Measurements from ENCODE around the gene APH1B.
"Not testable (repeated sequence)": the region's sequence is repeated elsewhere in the genome, so short reads cannot be mapped to it uniquely, and the experiment has no call there.

The APH1B gene

DNA sequence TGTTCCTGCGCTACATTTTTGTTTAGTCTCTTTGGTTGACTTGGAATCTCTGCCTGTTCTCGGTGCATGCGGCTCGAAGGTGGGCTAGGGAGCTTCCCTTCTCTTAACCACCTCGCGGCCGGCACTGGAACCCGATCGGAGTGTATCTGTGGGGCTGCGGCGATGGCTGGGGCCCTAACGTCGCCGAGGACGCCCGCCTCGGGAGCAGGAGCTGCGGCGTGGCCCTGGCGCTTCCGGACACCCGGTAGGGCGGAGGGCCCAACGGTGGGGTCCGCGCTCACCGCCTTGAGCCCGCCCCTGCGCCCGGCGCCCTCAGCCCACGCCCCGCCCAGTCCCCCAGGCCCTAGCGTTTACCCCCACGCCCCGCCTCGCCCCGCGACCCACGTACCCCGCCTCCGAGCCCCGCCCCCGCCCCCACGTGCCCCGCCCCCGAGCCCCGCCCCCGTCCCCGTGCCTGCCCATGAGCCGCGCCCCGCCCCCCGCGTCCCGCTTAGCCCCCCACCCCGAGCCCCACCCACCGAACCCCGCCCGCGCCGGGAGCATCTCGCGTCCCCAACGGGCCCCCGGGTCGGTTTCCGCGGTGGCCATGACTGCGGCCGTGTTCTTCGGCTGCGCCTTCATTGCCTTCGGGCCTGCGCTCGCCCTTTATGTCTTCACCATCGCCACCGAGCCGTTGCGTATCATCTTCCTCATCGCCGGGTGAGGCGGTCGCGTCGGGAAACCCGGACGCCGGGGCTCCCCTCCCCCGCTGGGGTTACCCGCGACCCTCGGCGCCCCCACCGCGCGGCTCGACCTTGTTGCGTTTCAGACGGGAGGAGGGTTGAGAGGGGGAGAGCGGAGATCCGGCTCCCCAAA, at the start of gene APH1B:
Gene APH1B (plus strand): TSS at position 568 of the 855 bp plus-strand sequence. CDS start 19 bp downstream, at position 587.
- peak; percentile 52 to 65 for DNase-seq (ENCODE audit: low read depth in 2 of 2)

DNA sequence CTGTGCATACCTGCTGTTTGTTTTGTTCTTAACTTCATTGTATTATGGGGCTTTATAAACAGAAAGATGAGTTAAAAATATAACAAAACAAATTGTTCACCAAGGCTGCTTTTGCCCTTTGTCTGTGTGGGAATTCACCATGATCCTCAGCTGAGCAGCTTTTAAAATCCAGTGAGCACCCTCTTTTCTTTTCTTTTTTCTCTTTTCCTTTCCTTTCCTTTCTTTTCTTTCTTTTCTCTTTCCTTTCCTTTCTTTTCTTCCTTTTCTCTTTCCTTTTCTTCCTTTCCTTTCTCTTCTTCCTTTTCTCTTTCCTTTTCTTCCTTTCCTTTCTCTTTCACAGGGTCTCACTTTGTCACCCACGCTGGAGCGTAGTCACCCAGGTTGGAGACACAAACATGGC, 49.7 kb upstream of the APH1B start:
- DNase-seq (ENCODE audit: low read depth in 2 of 2): no peak

DNA sequence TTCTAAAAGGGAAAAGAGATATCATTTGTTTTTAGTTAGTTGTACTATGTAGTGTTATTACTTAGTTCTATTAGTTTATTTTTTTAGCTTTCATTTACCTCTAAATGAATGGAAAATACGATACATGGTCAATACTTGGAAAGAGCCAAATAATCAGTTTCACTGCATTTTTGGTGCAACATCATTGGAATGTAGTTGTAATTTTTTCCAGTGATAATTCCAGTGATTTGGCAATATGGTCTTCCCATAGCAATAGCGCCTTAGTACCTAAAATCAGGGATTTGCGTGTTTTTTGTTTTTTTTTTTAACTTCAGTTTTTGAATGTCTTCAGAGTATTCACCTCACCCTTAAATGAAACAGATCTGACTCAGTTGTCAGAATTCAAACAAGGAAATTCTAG, 46.2 kb upstream of the APH1B start:
- no peak for DNase-seq (ENCODE audit: low read depth in 2 of 2)

DNA sequence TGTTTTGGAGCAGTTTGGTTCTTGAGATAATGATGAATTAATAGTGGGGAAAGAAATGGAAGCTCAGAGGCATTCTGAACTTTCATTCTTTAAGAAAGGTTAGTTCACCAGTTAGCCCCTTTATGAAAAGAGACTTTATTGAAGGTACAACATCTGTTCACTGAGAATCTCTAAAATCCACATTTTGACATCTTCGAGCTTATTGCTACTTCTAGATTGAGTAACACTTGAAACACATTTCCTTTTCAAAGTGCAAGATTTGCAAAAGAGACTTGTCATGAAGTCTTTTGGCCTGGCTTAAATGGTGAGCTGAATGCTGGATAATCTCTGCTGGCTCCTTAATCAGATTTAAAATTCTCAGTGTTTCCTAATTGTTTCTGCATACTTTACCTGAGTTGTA, 45.7 kb upstream of the APH1B start:
- no peak for DNase-seq (ENCODE audit: low read depth in 2 of 2)

DNA sequence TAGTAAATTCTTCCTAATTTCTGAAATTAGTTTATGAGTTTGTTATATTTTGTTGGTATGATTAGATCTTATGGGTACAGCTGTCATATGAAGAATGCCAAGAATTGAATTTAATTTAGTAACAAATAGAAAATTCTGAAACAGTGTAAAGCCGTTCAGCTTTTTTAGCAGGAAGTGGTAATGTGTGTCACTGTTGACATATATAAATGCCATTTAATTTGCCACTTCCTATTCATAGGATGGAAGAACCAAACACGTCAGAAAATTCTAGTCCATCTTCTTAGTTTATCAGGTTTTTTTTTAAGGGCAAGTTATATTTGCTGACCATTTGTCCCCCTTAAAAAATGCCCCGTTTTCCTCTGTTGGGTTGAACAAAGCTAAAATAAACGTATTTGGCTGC, 45.0 kb upstream of the APH1B start:
- no peak for DNase-seq (ENCODE audit: low read depth in 2 of 2)

DNA sequence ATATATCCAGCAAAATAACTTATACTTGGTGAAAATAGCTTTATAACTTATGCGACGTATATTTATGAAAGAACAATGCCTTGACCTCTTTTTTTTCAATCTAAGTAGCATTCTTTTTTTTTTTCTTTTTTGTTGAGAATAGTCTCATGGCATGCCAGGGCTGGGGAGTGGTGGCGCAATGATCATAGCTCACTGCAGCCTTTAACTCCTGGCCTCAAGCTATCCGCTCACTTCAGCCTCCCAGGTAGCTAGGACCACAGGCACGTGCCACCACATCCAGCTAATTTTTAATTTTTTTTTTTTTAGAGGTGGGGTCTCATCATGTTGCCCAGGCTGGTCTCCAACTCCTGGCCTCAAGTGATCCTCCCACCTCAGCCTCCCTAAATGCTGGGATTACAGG, 44.5 kb upstream of the APH1B start:
- no peak for DNase-seq (ENCODE audit: low read depth in 2 of 2)

DNA sequence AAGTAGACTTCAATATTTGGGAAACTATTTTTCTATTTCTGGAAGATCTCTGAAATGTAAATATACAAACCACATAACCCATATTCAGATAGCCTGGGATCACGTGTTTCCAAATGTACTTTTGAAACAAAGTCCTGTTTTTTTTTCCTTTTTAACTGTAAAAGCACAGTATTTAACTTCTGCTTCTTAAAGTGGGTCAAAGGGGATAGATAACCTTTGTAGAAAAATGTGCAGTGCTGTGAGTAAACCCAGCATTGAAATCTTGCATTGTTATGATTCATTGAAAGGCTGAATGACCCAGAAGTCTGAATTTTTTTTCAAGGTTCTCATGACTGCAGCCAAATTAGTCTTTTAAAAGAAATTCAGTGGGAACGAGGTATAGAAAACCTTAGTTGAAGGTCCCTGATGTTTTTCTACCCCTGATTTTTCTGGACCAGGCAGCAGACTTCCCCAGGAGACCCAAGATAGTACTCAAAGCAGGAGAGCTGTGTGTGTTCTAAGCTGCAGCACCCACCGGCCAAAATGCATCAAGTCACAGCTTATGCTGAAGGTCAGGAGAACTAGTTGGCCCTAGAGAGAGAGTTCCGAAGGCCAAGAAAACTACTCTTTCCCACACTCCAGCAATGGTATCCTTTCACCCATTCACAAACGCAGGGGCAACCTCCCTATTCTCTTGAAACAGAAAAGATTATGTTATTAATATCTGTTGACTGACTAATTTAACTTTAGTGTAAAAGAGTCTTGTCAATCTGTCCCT, 43.6 kb upstream of the APH1B start:
- DNase-seq (ENCODE audit: low read depth in 2 of 2): no peak

DNA sequence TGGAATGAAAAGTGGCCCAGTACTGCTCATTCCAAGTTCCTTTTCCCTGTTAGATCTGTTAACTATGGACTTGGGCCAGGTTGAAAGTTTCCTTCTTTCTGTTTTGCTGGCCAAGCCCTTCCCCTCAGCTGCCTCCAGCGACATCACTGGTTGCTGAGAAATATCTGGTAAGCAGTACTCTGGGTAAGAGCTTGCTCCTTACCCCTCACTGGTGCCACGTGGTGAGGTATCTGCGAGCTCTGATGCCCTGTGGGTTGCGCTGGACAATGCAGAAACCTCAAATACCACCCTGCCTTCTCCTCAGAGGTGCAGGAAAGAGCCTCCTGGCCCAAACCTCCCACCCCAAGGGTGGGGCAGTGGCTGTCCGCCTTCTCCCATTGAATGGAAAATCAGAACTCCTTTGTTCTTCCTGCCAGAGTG, 42.9 kb upstream of the APH1B start:
- no peak for DNase-seq (ENCODE audit: low read depth in 2 of 2)

DNA sequence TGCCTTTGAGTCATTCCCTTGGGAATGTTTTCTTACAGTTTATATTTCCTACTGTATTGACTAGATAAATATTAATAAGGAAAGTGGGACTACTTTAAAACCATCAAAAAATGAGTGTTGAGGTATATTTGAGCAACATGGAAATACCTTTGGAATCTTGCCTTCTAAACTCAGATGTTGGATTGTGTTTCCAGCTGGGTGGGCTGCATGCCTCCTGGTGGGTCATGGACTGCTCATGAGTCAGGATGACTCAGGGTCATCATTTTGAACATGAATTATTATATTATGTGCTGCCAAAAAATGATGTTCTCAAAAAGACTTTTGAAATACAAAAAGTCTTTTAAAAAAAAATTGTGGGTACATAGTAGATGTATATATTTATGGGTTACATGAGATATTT, 41.1 kb upstream of the APH1B start:
- no peak for DNase-seq (ENCODE audit: low read depth in 2 of 2)

DNA sequence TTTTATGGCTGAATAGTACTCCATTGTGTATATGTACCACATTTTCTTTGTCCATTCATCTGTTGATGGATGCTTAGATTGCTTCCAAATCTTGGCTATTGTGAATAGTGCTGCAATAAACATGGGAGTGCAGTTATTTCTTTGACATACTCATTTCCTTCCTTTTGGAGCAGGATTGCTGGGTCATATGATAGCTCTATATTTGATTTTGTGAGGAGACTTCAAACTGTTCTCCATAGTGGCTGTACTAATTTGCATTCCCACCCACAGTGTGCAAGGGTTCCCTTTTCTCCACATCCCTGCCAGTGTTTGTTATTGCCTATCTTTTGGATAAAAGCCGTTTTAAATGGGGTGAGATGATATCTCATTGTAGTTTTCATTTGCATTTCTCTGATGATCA, 40.3 kb upstream of the APH1B start:
- DNase-seq (ENCODE audit: low read depth in 2 of 2): not testable (repeated sequence)

DNA sequence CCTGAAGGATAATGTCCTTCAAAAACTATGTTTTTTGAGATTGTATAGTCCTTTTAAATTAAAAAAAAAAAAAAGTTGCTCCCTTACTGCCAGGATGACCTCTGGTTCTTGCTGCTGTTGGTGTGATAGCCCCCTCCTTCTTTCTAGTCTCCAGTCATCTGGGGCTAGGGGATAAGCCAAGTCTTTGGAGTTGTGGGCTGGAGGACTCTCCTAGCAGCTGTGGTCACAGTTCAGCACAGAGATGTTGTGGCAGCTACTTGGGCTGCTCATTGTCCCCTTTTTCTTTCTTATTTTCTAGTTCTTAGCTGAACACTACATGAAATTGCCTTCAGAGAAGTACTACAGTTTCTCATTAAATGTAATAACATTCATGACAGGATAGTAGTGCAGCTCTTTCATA, 39.2 kb upstream of the APH1B start:
- no peak for DNase-seq (ENCODE audit: low read depth in 2 of 2)

DNA sequence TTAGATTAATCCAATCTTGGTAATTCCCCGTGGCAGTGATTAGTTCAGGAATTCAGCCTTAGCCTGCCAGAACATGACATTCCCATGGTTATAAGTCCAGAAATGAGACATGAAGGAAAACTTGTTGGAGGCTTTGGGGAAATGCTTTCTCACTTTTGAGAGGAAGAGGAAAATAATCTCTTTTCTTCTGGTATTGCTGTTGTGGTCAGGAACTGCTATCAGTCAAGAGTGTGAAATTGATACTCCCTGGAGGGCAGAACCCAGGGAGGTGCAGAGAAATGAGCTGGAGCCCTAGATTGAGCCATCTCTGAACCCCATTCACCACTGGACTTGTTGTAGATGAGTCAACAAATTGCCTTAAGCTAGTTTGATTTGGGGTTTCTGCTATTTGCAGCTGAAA, 38.6 kb upstream of the APH1B start:
- DNase-seq (ENCODE audit: low read depth in 2 of 2): no peak

DNA sequence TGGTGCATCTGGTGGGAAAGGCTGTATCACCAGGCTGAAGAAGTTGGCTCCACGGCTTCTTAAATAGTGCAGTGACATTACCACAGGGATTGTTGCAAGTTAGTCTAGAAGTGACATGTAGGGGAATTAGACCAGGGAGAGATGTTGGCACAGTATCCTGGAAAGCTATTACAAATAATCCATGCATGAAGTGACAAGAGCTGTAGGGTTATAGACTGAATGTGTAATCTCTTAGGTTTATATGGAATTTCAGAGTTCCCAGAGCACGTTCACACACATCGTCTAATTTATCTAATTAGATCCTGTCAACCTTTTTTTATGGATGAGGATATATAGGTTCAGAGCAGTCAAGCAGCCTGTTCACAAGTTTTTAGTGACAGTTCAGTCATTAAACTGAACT, 37.3 kb upstream of the APH1B start:
- DNase-seq (ENCODE audit: low read depth in 2 of 2): no peak

DNA sequence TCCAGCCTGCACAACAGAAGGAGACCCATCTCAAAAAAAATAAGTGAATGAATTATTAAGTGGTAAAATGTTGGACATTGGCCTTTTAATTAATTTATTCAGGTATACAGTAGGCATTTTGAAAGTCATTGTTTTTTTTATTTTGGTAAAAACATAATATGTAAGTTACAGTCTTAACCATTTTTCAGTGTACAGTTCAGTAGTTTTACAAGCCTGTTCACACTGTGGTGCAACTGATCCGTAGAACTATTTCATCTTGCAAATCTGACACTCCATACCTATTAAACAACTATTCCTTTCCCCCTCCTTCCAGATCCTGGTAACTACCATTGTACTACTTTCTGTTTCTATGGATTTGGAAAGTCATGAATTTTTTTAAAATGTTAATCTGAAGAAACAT, 36.1 kb upstream of the APH1B start:
- no peak for DNase-seq (ENCODE audit: low read depth in 2 of 2)

DNA sequence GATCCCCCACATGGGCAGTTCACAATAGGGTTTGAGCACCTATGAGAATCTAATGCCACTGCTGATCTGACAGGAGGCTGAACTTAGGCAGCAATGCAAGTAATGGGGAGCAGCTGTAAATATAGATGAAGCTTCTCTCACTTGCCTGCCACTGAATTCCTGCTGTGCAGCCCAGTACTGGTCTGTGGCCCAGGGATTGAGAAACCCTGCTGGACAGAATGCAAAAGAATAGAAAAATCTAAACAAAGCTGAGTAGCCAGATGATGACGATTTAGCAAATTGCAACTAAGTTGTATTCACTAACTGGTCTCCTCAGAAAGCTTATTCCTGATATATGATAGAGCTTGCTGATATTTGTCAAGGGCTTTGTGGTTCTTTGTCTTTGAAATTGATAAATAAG, 34.3 kb upstream of the APH1B start:
- DNase-seq (ENCODE audit: low read depth in 2 of 2): no peak

DNA sequence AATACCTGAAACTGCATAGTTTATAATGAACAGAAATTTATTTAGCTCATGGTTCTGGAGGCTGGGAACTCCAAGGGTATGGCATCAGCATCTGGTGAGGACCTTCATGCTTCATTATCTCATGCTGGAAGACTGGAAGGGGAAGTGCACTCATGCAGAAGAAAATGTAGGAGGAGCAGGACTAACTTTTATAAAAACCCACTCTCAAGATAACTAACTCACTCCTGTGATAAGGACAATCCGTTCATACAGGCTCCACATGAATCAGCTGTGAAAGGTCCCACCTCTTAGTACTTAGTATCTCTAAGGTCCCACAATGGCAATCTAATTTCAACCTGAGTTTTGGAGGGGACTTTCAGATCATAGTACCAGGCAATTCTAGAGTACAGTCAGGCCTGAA, 33.6 kb upstream of the APH1B start:
- DNase-seq (ENCODE audit: low read depth in 2 of 2): no peak

DNA sequence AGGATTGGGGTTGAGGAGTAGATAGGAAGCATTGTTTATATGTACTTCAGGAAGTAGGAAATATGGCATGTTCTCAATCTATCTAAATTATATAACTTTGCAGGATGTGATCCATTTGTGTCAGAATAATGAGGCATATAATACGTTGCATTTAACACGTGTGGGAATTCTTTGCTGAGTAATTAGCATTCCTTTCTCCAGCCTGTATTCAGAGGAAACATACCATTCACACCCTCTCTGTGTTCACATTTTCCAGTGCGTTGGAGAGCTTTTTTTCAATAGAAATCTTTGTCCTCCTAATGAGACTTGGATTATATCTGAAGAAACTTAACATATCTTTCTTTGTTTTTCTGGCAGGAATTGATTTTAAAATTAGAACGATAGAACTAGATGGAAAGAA, 33.0 kb upstream of the APH1B start:
- no peak for DNase-seq (ENCODE audit: low read depth in 2 of 2)

DNA sequence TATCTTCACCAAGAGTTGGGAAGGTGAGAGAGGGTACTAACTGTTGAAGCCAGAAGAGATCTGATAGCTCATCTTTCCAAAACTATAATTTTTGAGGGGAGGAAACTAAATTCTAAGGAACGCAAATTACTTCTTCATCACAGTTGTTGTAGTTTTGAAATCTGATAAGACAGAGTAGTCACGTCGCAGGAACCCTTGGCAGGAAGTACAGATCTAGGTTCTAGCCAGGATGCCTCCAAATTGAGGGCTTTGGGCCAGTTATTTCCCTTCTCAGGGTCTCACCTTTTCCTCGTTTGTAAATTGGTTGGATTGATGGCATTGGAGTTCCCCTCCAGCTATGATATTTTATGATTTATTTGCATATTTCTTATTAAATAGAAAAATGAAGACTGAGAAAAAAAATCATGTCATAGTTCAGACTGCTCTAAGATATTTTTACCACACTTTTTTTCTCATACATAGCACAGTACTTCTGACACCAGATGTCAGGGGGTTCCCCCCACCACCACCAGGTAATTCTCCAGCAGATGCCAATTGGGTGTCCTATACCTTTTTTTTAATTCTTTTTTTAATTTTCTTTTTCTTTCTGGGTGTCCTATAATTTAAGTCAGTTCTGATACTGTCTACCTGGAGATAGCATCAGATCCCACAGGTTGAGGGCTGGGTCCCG, 32.3 kb upstream of the APH1B start:
- no peak for DNase-seq (ENCODE audit: low read depth in 2 of 2)

DNA sequence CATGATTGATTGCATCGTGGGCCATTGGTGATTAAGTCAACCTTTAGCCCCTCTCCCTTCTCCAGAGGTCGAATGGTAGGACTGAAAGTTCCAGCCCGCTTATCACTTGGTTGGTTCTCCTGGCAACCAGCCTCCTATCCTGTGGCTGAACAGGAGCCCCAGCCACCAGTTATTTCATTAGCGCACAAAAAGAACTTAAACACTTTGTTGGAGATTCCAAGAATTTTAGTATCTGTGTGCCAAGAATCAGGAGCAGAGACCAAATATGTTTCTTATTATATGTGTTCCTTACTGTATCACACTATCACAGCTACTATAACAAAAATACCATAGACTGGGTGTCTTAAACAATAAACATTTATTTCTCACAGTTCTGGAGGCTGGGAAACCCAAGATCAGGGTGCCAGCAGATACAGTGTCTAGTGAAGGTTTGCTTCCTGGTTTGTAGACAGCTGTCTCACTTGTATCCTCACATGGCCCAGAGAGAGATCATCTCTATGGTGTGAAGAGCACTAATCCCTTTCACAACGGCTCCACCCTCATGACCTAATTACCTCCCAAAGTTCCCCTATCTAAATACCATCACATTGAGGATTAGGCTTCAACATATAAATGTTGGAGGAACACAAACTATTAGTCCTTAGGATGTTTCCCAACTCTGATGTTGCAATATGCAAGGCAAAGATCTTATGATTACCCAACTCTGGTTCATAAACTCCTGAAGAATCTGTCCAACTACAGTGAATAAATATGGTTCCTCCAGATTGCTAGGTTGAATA, 30.5 kb upstream of the APH1B start:
- DNase-seq (ENCODE audit: low read depth in 2 of 2): no peak

DNA sequence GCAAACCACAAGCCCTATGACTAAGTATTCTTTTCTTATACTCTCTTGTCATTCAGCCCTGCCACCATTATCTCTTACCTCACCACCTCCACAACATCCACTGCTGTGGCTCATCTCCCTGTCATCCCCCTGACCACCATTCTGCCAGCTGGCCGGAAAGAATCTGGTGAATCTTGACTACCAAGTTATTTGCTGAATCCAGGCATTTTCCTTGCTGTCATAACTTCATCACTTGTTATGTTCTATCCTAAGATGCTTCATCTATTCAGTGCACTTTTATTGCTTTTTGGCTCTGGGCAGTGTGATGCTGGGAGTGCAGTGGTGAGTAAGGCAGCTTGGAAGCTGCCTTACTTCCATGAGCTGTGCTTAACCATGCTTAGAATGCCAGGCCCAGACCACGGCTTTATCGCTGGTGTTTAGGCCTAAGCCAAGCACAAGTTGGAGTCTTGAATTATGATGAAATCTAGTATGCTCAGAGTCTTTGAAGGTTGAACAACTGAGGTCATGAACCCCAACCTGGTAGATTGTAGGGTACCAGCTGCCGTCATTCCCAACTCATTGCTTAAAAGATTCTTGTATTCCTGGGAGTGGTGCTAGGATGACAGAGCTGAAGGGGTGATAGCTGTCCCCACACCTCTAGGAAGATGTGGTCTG, 27.0 kb upstream of the APH1B start:
- no peak for DNase-seq (ENCODE audit: low read depth in 2 of 2)

DNA sequence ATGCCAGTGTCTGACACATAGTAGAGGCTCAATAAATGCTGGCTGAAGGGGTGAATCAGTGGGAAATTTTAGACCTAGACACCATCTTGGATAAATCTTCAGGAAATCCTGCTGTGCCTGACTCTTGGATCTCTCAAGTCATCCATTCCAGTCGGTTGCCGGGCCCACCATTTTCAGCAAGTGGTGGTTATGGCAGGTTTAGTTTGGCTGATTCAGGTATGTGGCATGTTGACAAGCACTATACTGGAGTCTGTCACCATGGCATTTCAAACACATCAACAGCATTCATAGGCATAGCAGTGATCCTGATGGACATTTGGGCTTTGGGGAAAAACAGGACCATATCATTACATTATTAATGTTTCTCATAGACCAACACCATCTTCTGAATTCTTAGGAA, 25.7 kb upstream of the APH1B start:
- DNase-seq (ENCODE audit: low read depth in 2 of 2): no peak
